Uterus (tissue), 2 donors: ENCODE measurements around the gene SMARCAL1.

Experiments
- POLR2A ChIP-seq, 2 donors: fragments of 450-650 bp; IDR thresholded peaks; one replicate each; pipeline ENCODE4 v1.6.1; 2016; ENCODE audit warnings: antibody characterized with exemption in 2 of 2, mild to moderate bottlenecking in 1 of 2, moderate library complexity in 1 of 2
- TF ChIP-seq, protein P1 (sequence below), 4 experiments: fragments of 200-600 bp in 2 of 4; fragments of 450-650 bp in 2 of 4; sonication (generic) in 2 of 4; IDR thresholded peaks; one replicate each; pipeline ENCODE4 v1.5.1; 2016 to 2019; ENCODE audit warnings: antibody characterized with exemption in 4 of 4, mild to moderate bottlenecking in 2 of 4, moderate library complexity in 1 of 4

DNA sequence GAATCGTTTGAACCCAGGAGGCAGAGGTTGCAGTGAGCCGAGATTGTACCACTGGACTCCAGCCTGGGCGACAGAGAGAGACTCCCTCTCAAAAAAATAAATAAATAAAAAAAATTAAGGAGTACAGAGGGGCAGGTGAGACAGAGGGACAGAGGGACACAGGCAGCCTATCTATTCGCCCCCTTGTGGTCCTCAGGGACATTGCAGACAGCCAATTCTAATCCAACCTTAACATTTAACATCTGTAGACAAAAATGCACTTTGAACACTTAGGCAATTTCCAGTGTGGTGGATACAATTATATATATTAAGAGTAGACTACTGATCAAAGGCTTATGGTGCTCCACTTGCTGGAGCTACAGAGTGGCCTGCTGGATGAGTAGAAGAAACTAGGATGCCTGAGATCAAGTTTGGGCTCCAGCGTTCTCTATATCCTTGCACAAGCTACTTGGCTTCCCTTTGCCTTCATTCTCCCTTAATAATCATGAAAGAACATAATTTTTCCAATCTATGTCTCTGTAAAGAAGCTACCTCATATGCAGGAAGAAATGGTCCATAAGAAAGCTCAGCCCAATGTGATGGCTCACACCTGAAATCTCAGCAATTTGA is 8.2 kb upstream of the SMARCAL1 start:
- TF ChIP-seq, protein P1, sequence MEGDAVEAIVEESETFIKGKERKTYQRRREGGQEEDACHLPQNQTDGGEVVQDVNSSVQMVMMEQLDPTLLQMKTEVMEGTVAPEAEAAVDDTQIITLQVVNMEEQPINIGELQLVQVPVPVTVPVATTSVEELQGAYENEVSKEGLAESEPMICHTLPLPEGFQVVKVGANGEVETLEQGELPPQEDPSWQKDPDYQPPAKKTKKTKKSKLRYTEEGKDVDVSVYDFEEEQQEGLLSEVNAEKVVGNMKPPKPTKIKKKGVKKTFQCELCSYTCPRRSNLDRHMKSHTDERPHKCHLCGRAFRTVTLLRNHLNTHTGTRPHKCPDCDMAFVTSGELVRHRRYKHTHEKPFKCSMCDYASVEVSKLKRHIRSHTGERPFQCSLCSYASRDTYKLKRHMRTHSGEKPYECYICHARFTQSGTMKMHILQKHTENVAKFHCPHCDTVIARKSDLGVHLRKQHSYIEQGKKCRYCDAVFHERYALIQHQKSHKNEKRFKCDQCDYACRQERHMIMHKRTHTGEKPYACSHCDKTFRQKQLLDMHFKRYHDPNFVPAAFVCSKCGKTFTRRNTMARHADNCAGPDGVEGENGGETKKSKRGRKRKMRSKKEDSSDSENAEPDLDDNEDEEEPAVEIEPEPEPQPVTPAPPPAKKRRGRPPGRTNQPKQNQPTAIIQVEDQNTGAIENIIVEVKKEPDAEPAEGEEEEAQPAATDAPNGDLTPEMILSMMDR (IDR thresholded peaks at IDR 0.05), result peak; percentile 48 to 67 (median 58)
- TF ChIP-seq POLR2A (IDR thresholded peaks at IDR 0.05), result no peak
